Trophoblast cell (in vitro differentiated cells and primary cell): ENCODE data around the gene ZC3H12A.

Experiments
- DNase-seq, 2 donors: peaks; one replicate each; pipeline ENCODE4 v3.0.0-alpha.2; 2016
- H2AFZ ChIP-seq: 2 replicates; pipeline ENCODE4 v1.6.1; 2013; ENCODE audit warnings: low read length, moderate library complexity, mild to moderate bottlenecking; ENCODE audit not compliant: insufficient read depth, poor library complexity
- H2AK5ac ChIP-seq: 2 replicates; pipeline ENCODE4 v1.6.1; 2013; ENCODE audit warnings: mild to moderate bottlenecking, low read length
- H2BK120ac ChIP-seq: 2 replicates; pipeline ENCODE4 v1.6.1; 2013; ENCODE audit warnings: low read length, mild to moderate bottlenecking, moderate library complexity; ENCODE audit not compliant: insufficient read depth, poor library complexity
- H2BK12ac ChIP-seq: 2 replicates; pipeline ENCODE4 v1.6.1; 2013; ENCODE audit warnings: mild to moderate bottlenecking, low read length, moderate library complexity
- H2BK5ac ChIP-seq: 2 replicates; pipeline ENCODE4 v1.6.1; 2013; ENCODE audit warnings: low read length, low read depth, moderate library complexity, mild to moderate bottlenecking; ENCODE audit not compliant: poor library complexity
- H3K14ac ChIP-seq: 2 replicates; pipeline ENCODE4 v1.6.1; 2013; ENCODE audit warnings: mild to moderate bottlenecking, low read length
- H3K18ac ChIP-seq: 2 replicates; pipeline ENCODE4 v1.6.1; 2013; ENCODE audit warnings: mild to moderate bottlenecking, low read length
- H3K23ac ChIP-seq: 2 replicates; pipeline ENCODE4 v1.6.1; 2013; ENCODE audit warnings: low read length
- H3K27ac ChIP-seq: 2 replicates; pipeline ENCODE4 v1.5.1; 2013; ENCODE audit warnings: low read depth, mild to moderate bottlenecking, inconsistent platforms, low read length, moderate library complexity
- H3K27me3 ChIP-seq: 2 replicates; pipeline ENCODE4 v1.6.1; 2013; ENCODE audit warnings: inconsistent platforms, mild to moderate bottlenecking, low read length, moderate library complexity; ENCODE audit not compliant: insufficient read depth
- H3K36me3 ChIP-seq, 2 experiments: 1 replicate in 1 of 2; 2 replicates in 1 of 2; pipeline ENCODE4 v1.6.1; 2013; ENCODE audit warnings: low read length in 2 of 2, mild to moderate bottlenecking in 2 of 2, moderate library complexity in 1 of 2; ENCODE audit not compliant: insufficient read depth in 2 of 2, control insufficient read depth in 1 of 2
- H3K4ac ChIP-seq: 2 replicates; pipeline ENCODE4 v1.6.1; 2013; ENCODE audit warnings: low read depth, mild to moderate bottlenecking, low read length, moderate library complexity
- H3K4me1 ChIP-seq, 2 experiments: 1 replicate in 1 of 2; 2 replicates in 1 of 2; pipeline ENCODE4 v1.6.1; 2013; ENCODE audit warnings: low read length in 2 of 2, mild to moderate bottlenecking in 2 of 2, moderate library complexity in 1 of 2; ENCODE audit not compliant: insufficient read depth in 2 of 2, control insufficient read depth in 1 of 2
- H3K4me2 ChIP-seq: 2 replicates; pipeline ENCODE4 v1.6.1; 2013; ENCODE audit warnings: inconsistent platforms, mild to moderate bottlenecking, low read length, moderate library complexity
- H3K4me3 ChIP-seq: 2 replicates; pipeline ENCODE4 v1.5.1; 2013; ENCODE audit warnings: mild to moderate bottlenecking, low read depth, low read length, inconsistent platforms
- H3K79me1 ChIP-seq: one replicate; pipeline ENCODE4 v1.6.1; 2013; ENCODE audit warnings: low read length
- H3K79me2 ChIP-seq: 2 replicates; pipeline ENCODE4 v1.6.1; 2013; ENCODE audit warnings: low read length, mild to moderate bottlenecking; ENCODE audit not compliant: control insufficient read depth, insufficient read depth, poor library complexity
- H3K9ac ChIP-seq: 2 replicates; pipeline ENCODE4 v1.6.1; 2013; ENCODE audit warnings: mild to moderate bottlenecking, low read length
- H3K9me3 ChIP-seq: 2 replicates; pipeline ENCODE4 v1.6.1; 2013; ENCODE audit warnings: low read depth, mild to moderate bottlenecking, control low read depth, inconsistent platforms, low read length; ENCODE audit not compliant: insufficient read depth
- H4K12ac ChIP-seq: 2 replicates; pipeline ENCODE4 v1.6.1; 2013; ENCODE audit warnings: low read depth, mild to moderate bottlenecking, low read length, moderate library complexity
- H4K8ac ChIP-seq: 2 replicates; pipeline ENCODE4 v1.6.1; 2013; ENCODE audit warnings: low read depth, mild to moderate bottlenecking, low read length, moderate library complexity
- H4K91ac ChIP-seq: one replicate; pipeline ENCODE4 v1.6.1; 2013; ENCODE audit warnings: low read depth, mild to moderate bottlenecking, low read length, moderate library complexity
- WGBS: extraction: QIAGEN DNeasy Blood & Tissue Kit; methylation state at CpG from one replicate; pipeline ENCODE4 v1.1.7; 2013; ENCODE audit warnings: missing lambda C conversion rate; ENCODE audit not compliant: insufficient read length, insufficient coverage; ENCODE audit errors: extremely low coverage; 5-methylcytosine and 5-hydroxymethylcytosine counted together

The ZC3H12A gene

DNA sequence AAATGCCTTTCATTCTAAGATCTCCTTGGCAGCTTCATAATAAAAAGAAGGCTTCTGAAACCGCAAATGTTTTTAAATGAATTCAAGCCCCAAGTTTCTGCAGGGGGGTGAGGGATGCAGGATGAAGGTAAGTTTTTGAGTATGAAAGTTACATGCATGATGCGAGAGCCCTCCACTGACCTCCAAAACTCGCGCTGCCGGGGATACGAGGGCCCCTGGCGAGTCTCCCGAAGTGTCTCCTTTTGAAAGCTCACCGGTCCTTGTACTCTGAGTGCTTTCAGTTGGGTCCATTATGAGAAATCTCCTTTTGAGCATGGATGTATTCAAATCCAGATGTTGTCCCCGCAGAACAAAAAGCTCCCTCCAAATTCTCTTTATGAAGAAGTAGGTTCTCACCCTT lies 18.9 kb upstream of the ZC3H12A start:
- Histone ChIP-seq H3K18ac (no peak overlapping the region), H2AFZ (no peak overlapping the region), H3K4me2 (no peak overlapping the region), H3K9ac (no peak overlapping the region), H3K23ac (no peak overlapping the region), H3K14ac (no peak overlapping the region), H3K27ac (no peak overlapping the region), H2BK5ac (no peak overlapping the region), H3K36me3 (no peaks in the 10 kb centered on the region), H4K8ac (no peak overlapping the region), H3K9me3 (no peaks in the 10 kb centered on the region), H4K91ac (no peak overlapping the region), H2AK5ac (no peak overlapping the region), H4K12ac (no peak overlapping the region), H3K79me2 (no peaks in the 10 kb centered on the region), H2BK12ac (no peak overlapping the region), H3K4me3 (no peak overlapping the region), H3K4me1 (no peaks in the 10 kb centered on the region), H3K4ac (no peak overlapping the region), H3K27me3 (no peaks in the 10 kb centered on the region), H3K79me1 (no peaks in the 10 kb centered on the region), H2BK120ac (no peak overlapping the region)
- no peak for DNase-seq
- WGBS: no CpG with 5 or more reads among the region's 10 CpGs

DNA sequence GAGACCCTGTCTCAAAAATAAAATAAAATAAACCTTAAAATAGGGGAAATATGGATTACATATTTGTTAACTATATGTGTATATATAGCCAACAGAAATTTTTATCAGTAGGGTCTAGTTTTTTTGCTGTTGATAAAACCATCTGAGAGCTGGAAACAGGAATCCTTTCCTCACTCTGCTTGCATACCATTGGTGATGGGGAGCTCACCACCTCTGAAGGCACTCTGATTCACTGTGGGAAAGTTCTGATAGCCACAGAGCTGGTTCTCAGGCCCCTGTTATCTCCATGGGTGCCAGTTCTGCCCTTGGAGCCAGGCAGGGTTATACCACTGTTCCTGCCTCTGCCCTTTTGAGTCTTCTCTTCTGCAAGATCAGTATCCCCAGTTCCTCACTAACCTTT lies 17.8 kb upstream of the ZC3H12A start:
- Histone ChIP-seq H4K8ac (no peak overlapping the region), H3K23ac (no peak overlapping the region), H3K9me3 (no peaks in the 10 kb centered on the region), H4K12ac (no peak overlapping the region), H3K36me3 (no peaks in the 10 kb centered on the region), H2BK120ac (no peak overlapping the region), H3K27me3 (no peaks in the 10 kb centered on the region), H4K91ac (no peak overlapping the region), H3K9ac (no peak overlapping the region), H3K27ac (no peak overlapping the region), H3K4me2 (no peak overlapping the region), H3K4ac (no peak overlapping the region), H3K79me2 (no peaks in the 10 kb centered on the region), H3K79me1 (no peaks in the 10 kb centered on the region), H3K4me3 (no peak overlapping the region), H3K14ac (no peak overlapping the region), H3K4me1 (no peaks in the 10 kb centered on the region), H2AFZ (no peak overlapping the region), H2BK5ac (no peak overlapping the region), H2BK12ac (no peak overlapping the region), H3K18ac (no peak overlapping the region), H2AK5ac (no peak overlapping the region)
- no peak for DNase-seq

DNA sequence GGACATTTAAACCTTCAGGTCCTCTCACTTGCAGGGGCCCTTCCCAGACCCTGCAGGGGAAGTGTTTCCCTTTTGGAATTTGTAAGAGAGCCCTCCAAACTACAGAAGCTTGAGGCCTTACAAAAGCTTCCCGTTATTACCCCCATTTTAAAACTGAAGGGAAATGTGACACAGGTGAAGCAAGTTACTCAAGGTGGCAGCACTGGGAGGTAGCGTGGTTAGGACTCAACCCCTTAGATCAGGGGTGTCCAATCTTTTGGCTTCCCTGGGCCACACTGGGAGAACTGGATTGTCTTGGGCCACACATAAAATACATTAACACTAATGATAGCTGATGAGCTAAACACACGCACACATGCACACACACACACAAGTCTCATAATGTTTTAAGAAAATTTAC lies 15.8 kb upstream of the ZC3H12A start:
- H3K14ac ChIP-seq: no peak overlapping the region
- no peak overlapping the region for H3K4me2 ChIP-seq
- no CpG with 5 or more reads among the region's 3 CpGs for WGBS
- no peaks in the 10 kb centered on the region for H3K27me3 ChIP-seq
- H2BK120ac ChIP-seq: no peak overlapping the region
- H3K27ac ChIP-seq: no peak overlapping the region
- H2AFZ ChIP-seq: no peak overlapping the region
- no peaks in the 10 kb centered on the region for H3K79me1 ChIP-seq
- H3K36me3 ChIP-seq: no peaks in the 10 kb centered on the region
- no peak overlapping the region for H2BK12ac ChIP-seq
- no peak overlapping the region for H3K4me3 ChIP-seq
- H3K4ac ChIP-seq: no peak overlapping the region
- no peak overlapping the region for H3K18ac ChIP-seq
- no peaks in the 10 kb centered on the region for H3K9me3 ChIP-seq
- no peak overlapping the region for H4K91ac ChIP-seq
- no peaks in the 10 kb centered on the region for H3K4me1 ChIP-seq
- H4K12ac ChIP-seq: no peak overlapping the region
- no peak overlapping the region for H4K8ac ChIP-seq
- no peak overlapping the region for H3K9ac ChIP-seq
- no peak overlapping the region for H3K23ac ChIP-seq
- DNase-seq: no peak
- no peaks in the 10 kb centered on the region for H3K79me2 ChIP-seq
- H2AK5ac ChIP-seq: no peak overlapping the region
- no peak overlapping the region for H2BK5ac ChIP-seq

DNA sequence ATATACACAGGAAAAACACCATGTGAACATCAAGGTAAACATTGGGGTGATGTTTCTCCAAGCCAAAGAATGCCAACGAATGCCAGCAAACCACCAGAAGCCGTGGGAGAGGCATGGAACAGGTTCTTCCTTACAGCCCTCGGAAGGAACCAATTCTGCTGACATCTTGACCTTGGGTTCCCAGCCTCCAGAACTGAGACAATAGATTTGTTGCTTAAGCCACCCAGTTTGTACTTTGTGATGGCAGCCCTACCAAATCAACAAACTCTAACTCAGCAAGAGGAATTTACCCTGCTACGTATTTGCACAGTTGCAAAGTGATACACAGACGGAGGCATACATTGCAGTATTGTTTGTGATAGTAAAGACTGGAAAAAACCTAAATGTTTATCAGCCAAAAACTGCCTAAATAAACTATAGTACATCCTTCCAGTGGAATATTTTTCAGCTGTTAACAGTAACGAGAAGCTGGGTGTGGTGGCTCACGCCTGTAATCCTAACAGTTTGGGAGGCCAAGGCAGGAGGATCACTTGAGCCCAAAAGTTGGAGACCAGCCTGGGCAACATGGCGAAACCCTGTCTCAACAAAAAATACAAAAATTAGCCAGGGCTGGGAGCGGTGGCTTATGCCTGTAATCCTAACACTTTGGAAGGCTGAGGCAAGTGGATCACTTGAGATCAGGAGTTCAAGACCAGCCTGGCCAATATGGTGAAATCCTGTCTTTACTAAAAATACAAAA lies 12.5 kb upstream of the ZC3H12A start:
- no peak overlapping the region for H3K4me3 ChIP-seq
- H3K79me2 ChIP-seq: no peaks in the 10 kb centered on the region
- no peaks in the 10 kb centered on the region for H3K79me1 ChIP-seq
- no peak overlapping the region for H3K23ac ChIP-seq
- no peak overlapping the region for H2BK5ac ChIP-seq
- no peaks in the 10 kb centered on the region for H3K36me3 ChIP-seq
- no peaks in the 10 kb centered on the region for H3K4me1 ChIP-seq
- WGBS: no CpG with 5 or more reads among the region's 9 CpGs
- no peaks in the 10 kb centered on the region for H3K27me3 ChIP-seq
- no peak overlapping the region for H3K4me2 ChIP-seq
- no peak overlapping the region for H2BK12ac ChIP-seq
- no peak overlapping the region for H2BK120ac ChIP-seq
- no peak overlapping the region for H3K4ac ChIP-seq
- H3K9ac ChIP-seq: no peak overlapping the region
- H4K8ac ChIP-seq: no peak overlapping the region
- no peak overlapping the region for H2AK5ac ChIP-seq
- H4K91ac ChIP-seq: no peak overlapping the region
- no peaks in the 10 kb centered on the region for H3K9me3 ChIP-seq
- no peak overlapping the region for H3K14ac ChIP-seq
- H3K18ac ChIP-seq: no peak overlapping the region
- H4K12ac ChIP-seq: no peak overlapping the region
- no peak overlapping the region for H2AFZ ChIP-seq
- DNase-seq: no peak
- H3K27ac ChIP-seq: no peak overlapping the region
